Mucosa of stomach (tissue), 1 donor: ENCODE measurements around the gene STK39.

Experiments used
- H3K27me3 ChIP-seq: one replicate; pipeline ENCODE4 v1.7.0; 2013; ENCODE audit warnings: mild to moderate bottlenecking, low read length; ENCODE audit not compliant: control insufficient read depth, insufficient read depth
- H3K36me3 ChIP-seq: one replicate; pipeline ENCODE4 v1.7.0; 2013; ENCODE audit warnings: low read length; ENCODE audit not compliant: control insufficient read depth, insufficient read depth
- H3K4me1 ChIP-seq: one replicate; pipeline ENCODE4 v1.7.0; 2013; ENCODE audit warnings: mild to moderate bottlenecking, low read length; ENCODE audit not compliant: control insufficient read depth, insufficient read depth
- H3K4me3 ChIP-seq: one replicate; pipeline ENCODE4 v1.7.0; 2013; ENCODE audit warnings: low read length
- H3K9ac ChIP-seq: one replicate; pipeline ENCODE4 v1.7.0; 2013; ENCODE audit warnings: mild to moderate bottlenecking, low read length, moderate library complexity
- H3K9me3 ChIP-seq: one replicate; pipeline ENCODE4 v1.7.0; 2013; ENCODE audit warnings: mild to moderate bottlenecking, low read length, moderate library complexity; ENCODE audit not compliant: control insufficient read depth
- donor health status: Pancreatic carcinoma.

STK39 gene

DNA sequence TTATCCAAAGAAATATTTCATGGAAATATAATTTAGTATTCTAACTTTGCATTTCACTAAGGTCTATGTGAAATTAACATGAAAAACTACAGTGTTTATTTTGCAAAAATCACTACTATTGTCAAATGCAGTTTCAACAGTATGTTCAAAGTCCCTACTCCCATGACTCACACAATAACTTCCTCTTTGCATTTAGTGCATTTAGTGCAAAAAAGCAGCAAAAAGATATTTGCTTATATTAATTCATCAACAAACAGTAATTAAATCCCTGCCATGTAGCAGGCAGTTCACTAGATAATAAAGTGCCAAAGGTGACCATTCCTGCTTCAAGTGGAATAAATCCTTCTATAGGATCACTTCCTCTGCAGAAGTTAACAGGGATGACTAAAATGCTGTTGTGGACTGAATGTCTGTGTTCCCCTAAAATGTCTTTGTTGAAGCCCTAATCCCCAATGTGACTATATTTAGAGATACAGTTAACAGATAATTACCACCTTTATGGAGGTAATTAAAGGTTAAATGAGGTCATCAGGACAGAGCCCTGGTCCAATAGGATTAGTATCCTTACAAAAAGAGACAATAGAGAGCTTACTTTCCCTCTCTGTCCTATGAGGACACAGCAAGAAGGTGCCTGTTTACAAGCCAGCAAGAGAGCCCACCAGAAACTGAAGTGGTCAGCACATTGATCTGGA is 61.7 kb downstream of the STK39 start:
- Histone ChIP-seq H3K4me3 (no peak overlapping the region), H3K9me3 (no peaks in the 10 kb centered on the region), H3K9ac (no peak overlapping the region), H3K27me3 (no peaks in the 10 kb centered on the region), H3K36me3 (no peaks in the 10 kb centered on the region), H3K4me1 (peaks cover 70% of the 10 kb centered on the region)

DNA sequence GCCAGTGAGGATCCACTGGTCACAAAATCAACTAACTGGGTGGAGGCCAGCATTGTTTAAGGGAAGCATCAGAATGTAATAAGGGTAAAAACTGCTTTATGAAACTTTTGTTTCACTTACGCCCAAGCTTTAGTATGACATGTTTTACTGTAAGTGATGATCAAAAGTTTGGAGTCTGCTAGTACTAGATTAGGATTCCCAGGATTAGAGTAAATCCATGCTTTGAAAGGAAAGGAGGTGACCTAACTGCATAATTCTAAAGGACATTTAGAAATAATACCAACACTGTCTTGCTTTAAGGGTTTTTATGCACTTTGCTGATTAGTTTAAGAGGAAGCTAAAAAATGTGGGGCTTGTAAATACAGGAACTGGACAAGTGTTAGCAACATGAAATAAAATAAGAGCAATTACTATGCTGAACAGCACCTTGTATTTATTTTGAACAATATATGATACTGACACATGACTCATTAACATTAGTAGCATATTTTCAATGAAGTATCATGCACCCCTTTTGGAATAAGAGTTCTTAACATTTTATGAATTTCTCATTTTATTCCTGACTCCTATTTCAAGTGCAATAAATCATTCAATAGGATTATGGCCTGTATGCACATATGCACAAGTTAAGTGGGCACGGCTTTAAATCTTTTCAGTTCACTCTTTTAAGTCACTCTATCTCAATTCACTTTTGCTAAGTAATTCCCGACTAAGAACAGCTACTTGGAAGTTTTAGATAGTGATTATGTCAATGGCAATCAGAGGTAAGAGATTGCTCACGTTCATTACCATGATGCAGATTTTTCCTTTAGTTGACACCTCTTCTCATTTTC is 62.5 kb downstream of the STK39 start:
- Histone ChIP-seq H3K27me3 (no peaks in the 10 kb centered on the region), H3K4me3 (no peak overlapping the region), H3K4me1 (peaks cover 65% of the 10 kb centered on the region), H3K9ac (no peak overlapping the region), H3K36me3 (no peaks in the 10 kb centered on the region), H3K9me3 (no peaks in the 10 kb centered on the region)

DNA sequence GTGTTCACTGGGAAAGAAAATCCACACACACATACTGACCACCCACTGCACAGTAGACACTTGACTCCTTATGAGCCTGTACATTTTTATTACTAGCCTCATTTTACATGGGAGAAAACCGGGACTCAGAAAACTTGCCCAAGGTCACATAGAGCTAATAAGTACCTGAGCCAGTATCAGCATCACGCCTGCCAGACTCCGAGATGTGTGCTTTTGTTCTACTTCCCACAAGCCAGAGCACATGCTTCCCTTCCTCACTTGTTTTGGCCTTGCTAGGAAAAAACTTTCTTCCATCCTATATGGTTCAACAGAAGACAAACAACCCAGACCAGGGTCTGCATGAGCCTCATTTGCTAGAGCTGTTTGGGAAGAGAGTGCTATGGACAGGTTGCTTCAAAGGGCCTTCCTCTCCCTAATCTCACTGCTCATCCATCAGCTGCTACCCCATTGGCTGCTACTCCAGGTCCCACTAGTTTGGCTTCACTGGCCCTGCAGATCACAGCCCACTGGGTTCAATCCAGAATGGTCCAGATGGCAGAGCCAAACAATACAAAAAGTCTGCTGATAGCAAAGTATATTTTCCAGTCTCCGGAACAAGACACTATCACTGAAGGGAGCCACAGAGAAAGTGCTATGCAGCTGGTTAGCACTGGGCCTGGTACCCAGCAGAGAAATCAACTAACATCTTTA is 63.9 kb downstream of the STK39 start:
- Histone ChIP-seq H3K4me3 (no peak overlapping the region), H3K9me3 (no peaks in the 10 kb centered on the region), H3K27me3 (no peaks in the 10 kb centered on the region), H3K36me3 (no peaks in the 10 kb centered on the region), H3K4me1 (peaks cover 73% of the 10 kb centered on the region), H3K9ac (no peak overlapping the region)

- H3K9me3 ChIP-seq: no peaks in the 10 kb centered on the region
- H3K4me1 ChIP-seq: peaks cover 70% of the 10 kb centered on the region
- H3K4me3 ChIP-seq: no peak overlapping the region
- H3K27me3 ChIP-seq: no peaks in the 10 kb centered on the region
- H3K9ac ChIP-seq: no peak overlapping the region
- no peaks in the 10 kb centered on the region for H3K36me3 ChIP-seq
Observed at GRCh38 chr2:168182550-168183249, 64.7 kb downstream of the STK39 start.

DNA sequence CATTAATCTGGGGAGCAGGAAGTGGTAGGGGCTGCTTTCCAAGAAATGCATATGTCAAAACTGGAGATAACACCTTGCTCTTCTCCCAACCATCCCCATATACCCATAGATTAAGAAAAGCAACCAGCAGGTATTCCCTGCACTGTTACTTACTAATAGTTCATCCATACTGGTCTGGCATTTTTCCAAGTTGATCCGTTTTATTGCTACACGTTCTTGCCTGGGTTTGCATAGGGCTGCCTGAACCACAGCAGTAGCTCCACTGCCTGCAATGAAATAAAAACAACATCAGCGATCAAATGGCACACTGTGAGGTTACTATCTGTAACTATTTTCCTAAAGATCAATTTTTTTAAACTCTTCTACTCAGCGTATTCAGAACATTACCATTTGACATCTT is 65.6 kb downstream of the STK39 start:
- no peaks in the 10 kb centered on the region for H3K27me3 ChIP-seq
- H3K36me3 ChIP-seq: no peaks in the 10 kb centered on the region
- H3K4me1 ChIP-seq: peaks cover 69% of the 10 kb centered on the region
- no peak overlapping the region for H3K9ac ChIP-seq
- no peak overlapping the region for H3K4me3 ChIP-seq
- H3K9me3 ChIP-seq: no peaks in the 10 kb centered on the region

DNA sequence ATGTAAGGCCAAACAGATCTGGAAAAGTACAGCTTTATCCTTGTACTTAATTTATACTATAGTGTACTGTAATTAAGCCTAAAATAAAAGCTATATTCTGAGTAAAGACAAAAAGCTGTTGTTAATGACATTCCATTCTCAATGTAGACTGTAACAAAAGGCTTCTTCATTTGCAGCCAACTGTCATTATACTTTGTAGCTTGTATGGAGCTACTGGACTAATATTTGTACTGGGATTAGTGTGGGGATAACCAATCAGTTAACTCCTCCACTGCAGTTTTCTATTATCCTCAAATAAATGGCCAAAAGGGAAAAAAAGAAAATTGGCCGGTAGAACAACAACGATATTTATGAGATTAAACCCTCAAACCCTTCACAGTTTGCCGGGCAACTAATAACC is 66.5 kb downstream of the STK39 start:
- Histone ChIP-seq H3K9me3 (no peaks in the 10 kb centered on the region), H3K4me1 (peaks cover 59% of the 10 kb centered on the region), H3K9ac (no peak overlapping the region), H3K36me3 (no peaks in the 10 kb centered on the region), H3K27me3 (no peaks in the 10 kb centered on the region), H3K4me3 (no peak overlapping the region)

DNA sequence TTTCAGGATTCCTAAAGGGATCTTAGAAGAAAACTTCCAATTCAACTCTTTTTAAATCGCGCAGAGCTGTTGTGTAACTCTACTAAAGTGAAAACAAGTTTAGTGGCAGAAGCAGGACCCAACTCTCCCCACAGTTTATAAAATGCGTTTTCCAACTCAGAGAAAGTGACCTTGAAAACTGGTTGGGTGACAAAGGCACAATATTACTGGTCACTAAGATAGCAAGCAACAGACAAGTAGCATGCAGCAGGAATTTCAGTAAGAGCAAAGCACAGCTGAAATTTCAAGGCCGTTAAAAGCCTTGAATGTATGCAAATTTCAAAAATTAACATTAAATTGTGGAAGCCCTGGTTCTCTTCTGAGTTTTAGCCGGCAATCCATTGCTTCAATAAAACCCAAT is 66.9 kb downstream of the STK39 start:
- no peaks in the 10 kb centered on the region for H3K27me3 ChIP-seq
- no peaks in the 10 kb centered on the region for H3K9me3 ChIP-seq
- H3K4me1 ChIP-seq: peaks cover 55% of the 10 kb centered on the region
- H3K4me3 ChIP-seq: no peak overlapping the region
- H3K9ac ChIP-seq: no peak overlapping the region
- no peaks in the 10 kb centered on the region for H3K36me3 ChIP-seq

GRCh38 chr2:168179592-168179991 is 67.8 kb downstream of the STK39 start:
- Histone ChIP-seq H3K4me1 (peaks cover 46% of the 10 kb centered on the region), H3K36me3 (no peaks in the 10 kb centered on the region), H3K9ac (no peak overlapping the region), H3K27me3 (no peaks in the 10 kb centered on the region), H3K9me3 (no peaks in the 10 kb centered on the region), H3K4me3 (no peak overlapping the region)

- Histone ChIP-seq H3K27me3 (no peaks in the 10 kb centered on the region), H3K9ac (no peak overlapping the region), H3K36me3 (no peaks in the 10 kb centered on the region), H3K9me3 (no peaks in the 10 kb centered on the region), H3K4me3 (no peak overlapping the region), H3K4me1 (peaks cover 41% of the 10 kb centered on the region)
Observed at GRCh38 chr2:168178520-168179324, 68.7 kb downstream of the STK39 start.

GRCh38 chr2:168176402-168176801 is 71.0 kb downstream of the STK39 start:
- Histone ChIP-seq H3K9me3 (no peaks in the 10 kb centered on the region), H3K27me3 (no peaks in the 10 kb centered on the region), H3K9ac (no peak overlapping the region), H3K4me1 (peaks cover 22% of the 10 kb centered on the region), H3K4me3 (no peak overlapping the region), H3K36me3 (no peaks in the 10 kb centered on the region)

- H3K4me3 ChIP-seq: no peak overlapping the region
- no peak overlapping the region for H3K9ac ChIP-seq
- H3K27me3 ChIP-seq: no peaks in the 10 kb centered on the region
- peaks cover 17% of the 10 kb centered on the region for H3K4me1 ChIP-seq
- H3K9me3 ChIP-seq: no peaks in the 10 kb centered on the region
- no peaks in the 10 kb centered on the region for H3K36me3 ChIP-seq
Observed at GRCh38 chr2:168175469-168175868, 71.9 kb downstream of the STK39 start.
